ENCODE measurements around the gene VSIR.

The VSIR gene

GRCh38 chr10:71746344-71747037 lies 26.8 kb downstream of the VSIR start:
- no peak for DNase-seq (ENCODE audit: insufficient read length, low spot score)
- no peak for FAIRE-seq
- no peak for TF ChIP-seq CTCF (IDR thresholded peaks at IDR 0.05; ENCODE audit: insufficient read depth, missing control alignments)

- no peak for TF ChIP-seq CTCF (IDR thresholded peaks at IDR 0.05; ENCODE audit: insufficient read depth, missing control alignments)
- FAIRE-seq (no peak), DNase-seq (ENCODE audit: insufficient read length, low spot score) (no peak)
Observed at GRCh38 chr10:71745664-71746250, 27.6 kb downstream of the VSIR start.

- no peak for DNase-seq (ENCODE audit: insufficient read length, low spot score)
- no peak for FAIRE-seq
- TF ChIP-seq CTCF (IDR thresholded peaks at IDR 0.05; ENCODE audit: insufficient read depth, missing control alignments) = no peak
Observed at GRCh38 chr10:71744897-71745663, 28.2 kb downstream of the VSIR start.

GRCh38 chr10:71743866-71744265 lies 29.5 kb downstream of the VSIR start:
- TF ChIP-seq CTCF (IDR thresholded peaks at IDR 0.05; ENCODE audit: insufficient read depth, missing control alignments) = no peak
- no peak for DNase-seq (ENCODE audit: insufficient read length, low spot score)
- no peak for FAIRE-seq

GRCh38 chr10:71743089-71743838 lies 30.1 kb downstream of the VSIR start:
- TF ChIP-seq CTCF (IDR thresholded peaks at IDR 0.05; ENCODE audit: insufficient read depth, missing control alignments) = no peak
- DNase-seq (ENCODE audit: insufficient read length, low spot score) (no peak), FAIRE-seq (no peak)

GRCh38 chr10:71742301-71743088 lies 30.8 kb downstream of the VSIR start:
- DNase-seq (ENCODE audit: insufficient read length, low spot score) = no peak
- FAIRE-seq = no peak

More at GRCh38 chr10:71742301-71743088, 30.8 kb downstream of the VSIR start:
- no peak for TF ChIP-seq CTCF (IDR thresholded peaks at IDR 0.05; ENCODE audit: insufficient read depth, missing control alignments)
